HG02943 (cell line): Measurements from ENCODE around the gene PAX2.

ENCODE experiments used
- ATAC-seq: cut with Tn5 transposase; IDR thresholded peaks from one replicate; pipeline ENCODE4 v1.9.1; 2021; ENCODE audit warnings: mild to moderate bottlenecking, low read depth, moderate library complexity; ENCODE audit not compliant: unreplicated experiment

PAX2 gene

DNA sequence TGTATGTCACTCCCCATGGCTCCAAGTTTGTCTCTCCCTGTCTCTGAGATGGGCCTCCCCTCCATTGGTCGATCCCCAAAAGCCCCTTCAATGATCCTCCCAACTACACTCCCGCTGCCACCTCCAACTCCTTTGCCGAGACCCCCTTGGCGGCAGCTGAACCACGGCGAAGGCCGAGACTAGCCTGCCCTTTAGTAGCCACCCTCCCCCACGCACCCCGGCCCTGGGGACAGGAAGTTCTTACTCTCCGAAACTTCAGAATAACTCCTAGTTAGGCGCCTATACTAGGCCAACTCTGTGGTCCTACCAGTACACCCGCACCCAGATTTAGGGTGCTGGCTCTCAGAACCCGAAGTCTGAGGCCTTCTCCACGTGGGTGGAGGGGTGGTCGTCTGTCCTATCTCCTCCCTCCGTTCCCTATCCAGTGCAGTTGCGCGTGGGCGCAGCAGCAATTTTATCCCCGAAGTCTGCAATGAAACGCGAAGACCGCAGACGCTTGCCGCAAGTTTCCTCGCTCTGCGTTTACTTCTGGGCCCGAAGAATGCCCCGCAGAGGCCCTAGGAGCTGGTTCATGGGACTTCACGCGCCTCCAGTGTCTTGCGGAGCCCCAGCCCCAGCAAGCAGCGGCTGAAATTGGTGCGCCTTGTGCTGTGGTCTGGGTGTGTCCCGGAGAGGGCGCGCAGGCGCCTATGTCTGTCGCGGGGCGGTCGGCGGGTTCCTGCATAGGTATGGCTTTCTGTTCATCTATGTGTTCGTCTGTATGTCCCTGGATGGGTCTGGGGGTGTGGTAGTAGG, 84.7 kb downstream of the PAX2 start:
- no peak for ATAC-seq

GRCh38 chr10:100830728-100831111, 85.3 kb downstream of the PAX2 start:
- ATAC-seq = no peak

DNA sequence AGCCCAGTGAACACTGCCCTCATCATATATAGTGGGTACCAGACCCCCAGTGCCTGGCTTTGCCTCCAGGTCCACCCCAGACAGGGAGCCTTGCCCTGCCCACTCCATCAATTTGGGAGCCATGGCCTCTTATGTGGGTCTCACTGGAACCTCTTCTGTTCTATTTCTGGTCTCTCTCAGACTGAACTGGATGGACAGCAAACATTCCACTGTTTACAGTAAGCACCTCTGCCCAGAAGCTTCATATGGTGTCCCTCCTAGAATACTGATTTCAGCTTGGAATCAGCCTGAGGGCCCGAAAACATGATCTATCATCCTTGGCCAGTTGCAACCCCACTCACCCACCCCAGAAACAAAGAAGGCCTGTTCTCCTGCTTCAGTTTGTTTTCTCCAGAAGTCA, 86.4 kb downstream of the PAX2 start:
- ATAC-seq = no peak

DNA sequence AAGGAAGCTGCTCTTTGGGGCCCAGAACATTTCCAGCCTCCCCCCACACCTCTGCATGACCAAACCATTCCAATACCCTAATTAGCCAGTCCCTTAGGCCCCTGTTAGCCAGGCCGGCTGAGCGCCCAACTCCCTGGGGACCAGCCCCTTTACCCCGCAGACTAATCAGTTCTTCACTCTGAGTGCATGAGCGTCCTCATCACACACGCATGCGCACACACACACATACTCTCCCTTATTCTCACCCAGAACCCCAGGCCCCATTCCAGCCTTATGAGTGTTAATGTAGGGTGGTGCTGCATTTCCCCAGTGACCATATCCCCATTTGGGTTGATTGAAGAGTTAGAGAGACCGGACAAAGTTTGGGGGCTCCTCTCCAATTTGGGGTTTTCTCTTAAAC, 90.4 kb downstream of the PAX2 start:
- ATAC-seq = no peak

DNA sequence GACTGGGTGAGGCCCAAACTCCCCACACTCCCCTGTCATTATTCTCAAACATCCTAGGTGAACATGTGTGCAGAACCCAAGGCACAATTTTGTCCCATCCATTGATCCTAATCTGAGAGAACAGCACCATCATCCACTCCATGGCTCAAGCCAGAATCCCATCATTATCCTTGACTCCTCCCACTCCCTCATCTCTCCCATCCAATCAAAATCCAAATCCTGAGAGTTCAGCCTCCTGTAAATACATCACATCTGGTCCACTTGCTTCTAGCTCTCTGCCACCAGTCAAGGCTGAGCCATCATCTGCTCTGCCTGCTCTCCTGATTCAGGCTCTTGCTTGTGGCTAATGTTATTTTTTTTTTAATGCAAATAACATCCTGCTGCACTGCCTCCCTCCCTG, 91.5 kb downstream of the PAX2 start:
- ATAC-seq = no peak

DNA sequence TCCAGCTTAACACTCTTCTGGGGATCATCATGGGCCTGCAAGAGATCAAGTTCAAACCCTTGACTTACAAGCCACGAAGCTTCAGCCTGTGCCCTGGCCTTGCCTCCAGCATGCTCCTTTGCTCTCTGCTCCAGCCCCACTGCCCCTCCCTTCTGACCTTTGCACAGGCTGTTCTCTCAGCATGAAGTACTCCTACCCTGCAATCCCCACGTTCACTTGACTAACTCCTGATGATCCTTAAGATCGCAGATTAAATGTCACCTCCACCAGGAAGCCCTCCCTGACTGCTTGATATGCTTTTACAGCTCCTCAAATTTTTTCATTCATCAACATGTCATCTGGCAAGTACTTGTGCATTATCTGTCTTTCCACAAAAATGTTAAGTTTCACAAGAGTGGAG, 91.9 kb downstream of the PAX2 start:
- no peak for ATAC-seq

- no peak for ATAC-seq
Observed at GRCh38 chr10:100838986-100839385, 93.6 kb downstream of the PAX2 start.

GRCh38 chr10:100841528-100841927, 96.1 kb downstream of the PAX2 start:
- ATAC-seq = no peak

GRCh38 chr10:100847440-100847839, 102.1 kb downstream of the PAX2 start:
- no peak for ATAC-seq

DNA sequence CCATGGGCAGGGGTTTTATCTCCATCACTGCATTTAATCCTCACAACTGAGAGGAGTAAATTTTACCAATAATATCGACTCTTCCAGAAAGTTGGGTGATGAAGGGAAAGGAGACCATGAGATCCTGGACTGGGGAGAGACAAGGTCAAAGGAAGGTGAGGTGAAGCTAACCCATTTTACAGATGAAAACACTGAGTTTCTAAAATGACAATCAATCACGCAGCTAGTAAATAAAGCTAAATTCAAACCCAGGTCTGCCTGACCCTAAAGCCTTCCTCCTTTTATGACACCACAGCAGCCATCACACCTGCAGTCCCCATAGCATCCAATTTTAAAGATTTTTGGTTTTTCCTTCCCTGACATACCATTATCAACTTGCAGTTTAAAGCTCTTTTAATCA, 103.4 kb downstream of the PAX2 start:
- ATAC-seq = no peak

- ATAC-seq = no peak
Observed at GRCh38 chr10:100858261-100858660, 112.9 kb downstream of the PAX2 start.

GRCh38 chr10:100858747-100859483, 113.5 kb downstream of the PAX2 start:
- no peak for ATAC-seq

GRCh38 chr10:100859484-100859763, 114.0 kb downstream of the PAX2 start:
- no peak for ATAC-seq

GRCh38 chr10:100863433-100863832, 118.1 kb downstream of the PAX2 start:
- ATAC-seq = no peak

DNA sequence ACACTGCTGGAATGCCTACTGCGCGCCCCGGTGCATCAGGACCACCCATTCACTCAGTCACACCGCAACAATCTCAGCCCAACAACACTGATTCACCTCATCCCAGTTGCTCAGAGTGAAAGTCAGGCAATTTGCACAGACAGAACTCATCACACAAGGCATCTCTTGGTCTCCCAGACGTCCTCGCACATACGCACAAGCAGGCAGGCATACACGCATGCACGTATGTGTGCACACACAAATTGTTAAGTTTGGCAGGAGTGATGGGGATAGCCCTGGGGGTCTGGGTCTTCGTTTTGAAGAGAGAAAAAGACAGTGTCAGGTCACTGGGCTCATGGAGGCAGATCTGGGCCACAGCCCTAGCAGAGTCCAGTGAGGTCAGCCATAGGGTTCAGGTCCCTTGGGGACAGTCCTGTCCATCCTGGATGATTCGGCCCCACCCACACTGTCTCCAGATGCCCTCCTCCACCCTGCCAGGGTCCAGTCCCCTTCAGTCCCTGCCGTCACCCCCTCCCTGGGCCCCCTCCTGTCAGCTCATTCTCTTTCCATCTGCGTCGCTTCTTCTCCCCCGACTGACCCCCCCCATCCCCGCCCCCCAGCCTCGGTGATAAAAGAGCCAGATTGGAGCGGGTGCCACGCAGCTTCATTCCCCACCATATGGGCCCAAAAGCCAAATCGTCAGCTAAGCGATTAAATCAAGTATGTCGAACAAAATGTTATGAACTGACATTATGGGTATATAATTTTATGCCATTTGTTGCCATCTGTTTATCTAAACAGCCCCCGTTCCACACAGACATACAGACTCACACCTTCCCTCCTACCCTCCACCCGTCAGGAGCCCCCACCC, 118.9 kb downstream of the PAX2 start:
- no peak for ATAC-seq

GRCh38 chr10:100864978-100865377, 119.6 kb downstream of the PAX2 start:
- no peak for ATAC-seq

GRCh38 chr10:100866010-100866409, 120.6 kb downstream of the PAX2 start:
- ATAC-seq = no peak

GRCh38 chr10:100866575-100867098, 121.3 kb downstream of the PAX2 start:
- ATAC-seq = no peak

GRCh38 chr10:100867261-100867963, 122.0 kb downstream of the PAX2 start:
- ATAC-seq = no peak

GRCh38 chr10:100868382-100868781, 123.0 kb downstream of the PAX2 start:
- no peak for ATAC-seq

DNA sequence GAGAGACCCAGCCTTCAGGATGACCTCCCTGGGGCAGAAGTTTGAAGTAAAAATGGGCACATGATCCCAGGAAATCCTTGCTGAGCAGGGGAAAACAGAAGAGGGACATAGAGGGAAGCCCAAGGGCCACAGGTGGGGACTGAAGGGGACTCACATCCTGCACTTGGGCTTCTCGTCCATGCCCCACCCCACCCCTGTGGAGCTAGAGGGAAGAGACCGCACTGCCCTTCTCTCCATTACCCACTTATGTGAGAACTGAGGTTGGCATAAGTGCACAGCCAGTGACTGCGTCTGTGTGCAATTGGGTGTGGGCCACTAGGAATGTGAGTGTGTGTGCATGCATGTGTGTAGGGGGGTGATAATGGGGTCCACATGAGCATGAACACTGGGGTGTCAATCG, 124.0 kb downstream of the PAX2 start:
- ATAC-seq = no peak
